Ascending aorta (tissue), 2 donors: ENCODE results near the gene FGD6. TPM values are rescaled to one million over a fixed set of nuclear protein-coding genes. Genes with fewer than 3 reads are reported as not detected.

Experiments
- DNase-seq, 2 donors: peaks; one replicate each; pipeline ENCODE4 v3.0.0-alpha.2; 2019; ENCODE audit warnings: low spot score in 2 of 2
- H3K27ac ChIP-seq, 2 donors: fragments of 200-600 bp; sonication (generic); one replicate each; pipeline ENCODE4 v1.5.1; 2016 to 2017; ENCODE audit warnings: mild to moderate bottlenecking in 1 of 2
- H3K27me3 ChIP-seq: fragments of 200-600 bp; sonication (generic); one replicate; pipeline ENCODE4 v1.5.1; 2017
- H3K36me3 ChIP-seq, 2 donors: fragments of 200-600 bp; sonication (generic); one replicate each; pipeline ENCODE4 v1.5.1; 2016
- H3K4me1 ChIP-seq, 2 donors: fragments of 200-600 bp; sonication (generic); one replicate each; pipeline ENCODE4 v1.5.1; 2016 to 2017; ENCODE audit warnings: mild to moderate bottlenecking in 1 of 2
- H3K4me3 ChIP-seq, 2 donors: fragments of 200-600 bp; sonication (generic); one replicate each; pipeline ENCODE4 v1.5.1; 2016 to 2017; ENCODE audit warnings: mild to moderate bottlenecking in 1 of 2
- H3K9me3 ChIP-seq, 2 donors: fragments of 200-600 bp; sonication (generic); one replicate each; pipeline ENCODE4 v1.5.1; 2016
- CTCF ChIP-seq, 3 experiments: fragments of 200-600 bp in 2 of 3; fragments of 450-650 bp in 1 of 3; sonication (generic) in 2 of 3; IDR thresholded peaks; one replicate each; pipeline ENCODE4 v1.5.1; 2016 to 2019; ENCODE audit warnings: antibody characterized with exemption in 3 of 3, mild to moderate bottlenecking in 1 of 3, moderate library complexity in 1 of 3
- intact Hi-C: fragments of 100-400 bp; cut with DNase I; formaldehyde crosslinking; loops from one replicate; pipeline ENCODE4 v1.15.1; 2023
- total RNA-seq: library from RNA; depleted of rRNA; stranded (reverse); fragments of >200 nt; gene quantifications from one replicate; pipeline ENCODE4 v1.1.0, GENCODE V29; 2016

FGD6 gene
- total RNA-seq, 1 donor from 2014 or later = 2.0 TPM

GRCh38 chr12:95212586-95212985, 4.7 kb downstream of the FGD6 start:
- TF ChIP-seq CTCF (IDR thresholded peaks at IDR 0.05) = no peak
- intact Hi-C loops = no loop called here
- H3K4me3 ChIP-seq = no peak overlapping the region
- no peak for DNase-seq
- no peaks in the 10 kb centered on the region for H3K36me3 ChIP-seq
- no peak overlapping the region for H3K27ac ChIP-seq
- no peaks in the 10 kb centered on the region for H3K27me3 ChIP-seq
- H3K9me3 ChIP-seq = no peaks in the 10 kb centered on the region
- peaks cover 0 to 3% of the 10 kb centered on the region in 2 donors for H3K4me1 ChIP-seq

- intact Hi-C loops = no loop called here
- no peak for DNase-seq
- Histone ChIP-seq H3K36me3 (no peaks in the 10 kb centered on the region), H3K4me1 (peaks cover 10 to 24% of the 10 kb centered on the region in 2 donors), H3K4me3 (no peak overlapping the region), H3K27me3 (no peaks in the 10 kb centered on the region), H3K9me3 (no peaks in the 10 kb centered on the region), H3K27ac (no peak overlapping the region)
- TF ChIP-seq CTCF (IDR thresholded peaks at IDR 0.05) = no peak
Measured at GRCh38 chr12:95208678-95209077, 8.6 kb downstream of the FGD6 start.

- no peaks in the 10 kb centered on the region for H3K9me3 ChIP-seq
- H3K4me3 ChIP-seq = no peak overlapping the region
- H3K27me3 ChIP-seq = no peaks in the 10 kb centered on the region
- no peak for DNase-seq
- TF ChIP-seq CTCF (IDR thresholded peaks at IDR 0.05) = no peak
- H3K36me3 ChIP-seq = no peaks in the 10 kb centered on the region
- peak overlapping the region in 1 of 2 donors; percentile 72 for H3K27ac ChIP-seq
- H3K4me1 ChIP-seq = peaks cover 10 to 28% of the 10 kb centered on the region in 2 donors
- intact Hi-C loops = no loop called here
Measured at GRCh38 chr12:95207407-95207806, 9.9 kb downstream of the FGD6 start.

- H3K27me3 ChIP-seq = no peaks in the 10 kb centered on the region
- no peaks in the 10 kb centered on the region for H3K36me3 ChIP-seq
- DNase-seq = no peak
- H3K4me1 ChIP-seq = peaks cover 10 to 31% of the 10 kb centered on the region in 2 donors
- no peak overlapping the region for H3K4me3 ChIP-seq
- no peaks in the 10 kb centered on the region for H3K9me3 ChIP-seq
- H3K27ac ChIP-seq = peak overlapping the region; percentile 66 to 72
- intact Hi-C loops = no loop called here
- TF ChIP-seq CTCF (IDR thresholded peaks at IDR 0.05) = no peak
Measured at GRCh38 chr12:95206916-95207315, 10.4 kb downstream of the FGD6 start.

- no peak for TF ChIP-seq CTCF (IDR thresholded peaks at IDR 0.05)
- Histone ChIP-seq H3K27me3 (no peaks in the 10 kb centered on the region), H3K4me1 (peaks cover 10 to 35% of the 10 kb centered on the region in 2 donors), H3K36me3 (no peaks in the 10 kb centered on the region), H3K9me3 (no peaks in the 10 kb centered on the region), H3K27ac (peak overlapping the region; percentile 66 to 72), H3K4me3 (peak overlapping the region in 1 of 2 donors; percentile 8)
- peak in 1 of 2 donors; percentile 70 for DNase-seq
- intact Hi-C loops = loop anchor here (2.0 kb wide), 1 partner anchor 13 kb away; no protein-coding TSS in a partner anchor
Measured at GRCh38 chr12:95205685-95206084, 11.6 kb downstream of the FGD6 start.
